Chondrocyte (in vitro differentiated cells): ENCODE measurements around the gene BRF1. TPM values are rescaled to one million over a fixed set of nuclear protein-coding genes. Genes with fewer than 3 reads are reported as not detected.
A peak's percentile ranks its signal among the peaks of the same experiment; 100 is the strongest.
"Not testable (repeated sequence)": the region's sequence is repeated elsewhere in the genome, so short reads cannot be mapped to it uniquely, and the experiment has no call there.

ENCODE experiments used
- DNase-seq: peaks from one replicate; pipeline ENCODE4 v3.0.0; 2021; ENCODE audit warnings: mixed read lengths, low spot score
- H3K27ac Mint-ChIP-seq: one replicate; pipeline ENCODE4 v1.8.0; 2021; ENCODE audit warnings: mild to moderate bottlenecking, moderate library complexity, mixed read lengths; ENCODE audit not compliant: unreplicated experiment
- H3K27me3 Mint-ChIP-seq: 2 replicates; pipeline ENCODE4 v1.8.0; 2021; ENCODE audit warnings: low read depth, mixed read lengths
- H3K36me3 Mint-ChIP-seq: 2 replicates; pipeline ENCODE4 v1.8.0; 2021; ENCODE audit warnings: low read depth, mixed read lengths
- H3K4me1 Mint-ChIP-seq: 2 replicates; pipeline ENCODE4 v1.8.0; 2021; ENCODE audit warnings: low read depth, mild to moderate bottlenecking, mixed read lengths
- H3K4me3 Mint-ChIP-seq: one replicate; pipeline ENCODE4 v1.8.0; 2021; ENCODE audit warnings: mild to moderate bottlenecking, moderate library complexity, mixed read lengths; ENCODE audit not compliant: unreplicated experiment
- H3K9me3 Mint-ChIP-seq: 2 replicates; pipeline ENCODE4 v1.8.0; 2021; ENCODE audit warnings: low read depth, mixed read lengths
- CTCF ChIP-seq: fragments of 200-600 bp; sonication (generic); IDR thresholded peaks from 2 replicates; pipeline ENCODE4 v1.5.0; 2021; ENCODE audit warnings: antibody characterized with exemption, mild to moderate bottlenecking, moderate library complexity
- total RNA-seq: library from RNA; stranded (reverse); gene quantifications from 3 replicates; pipeline ENCODE4 v1.2.1, GENCODE V29; 2021

BRF1 gene
- total RNA-seq, 1 donor from 2014 or later = 26.1 TPM

GRCh38 chr14:105282098-105282725 lies 18.6 kb downstream of the BRF1 start:
- peaks cover 8% of the 10 kb centered on the region for H3K4me1 Mint-ChIP-seq
- no peaks in the 10 kb centered on the region for H3K27me3 Mint-ChIP-seq
- H3K36me3 Mint-ChIP-seq = peaks cover 2% of the 10 kb centered on the region
- no peak overlapping the region for H3K4me3 Mint-ChIP-seq
- no peak overlapping the region for H3K27ac Mint-ChIP-seq
- H3K9me3 Mint-ChIP-seq = no peaks in the 10 kb centered on the region
- no peak for DNase-seq
- peak; percentile 55 for TF ChIP-seq CTCF

- Mint-ChIP-seq H3K27ac (no peak overlapping the region), H3K4me3 (no peak overlapping the region), H3K27me3 (no peaks in the 10 kb centered on the region), H3K4me1 (peaks cover 8% of the 10 kb centered on the region), H3K9me3 (no peaks in the 10 kb centered on the region), H3K36me3 (peaks cover 2% of the 10 kb centered on the region)
- no peak for DNase-seq
- TF ChIP-seq CTCF = peak; percentile 86
Observed at GRCh38 chr14:105281371-105282097, 19.3 kb downstream of the BRF1 start.

- H3K4me3 Mint-ChIP-seq = no peak overlapping the region
- TF ChIP-seq CTCF = no peak
- no peak overlapping the region for H3K27ac Mint-ChIP-seq
- DNase-seq = no peak
- no peaks in the 10 kb centered on the region for H3K27me3 Mint-ChIP-seq
- H3K4me1 Mint-ChIP-seq = peaks cover 10% of the 10 kb centered on the region
- no peaks in the 10 kb centered on the region for H3K9me3 Mint-ChIP-seq
- H3K36me3 Mint-ChIP-seq = no peaks in the 10 kb centered on the region
Observed at GRCh38 chr14:105280525-105280924, 20.3 kb downstream of the BRF1 start.

- Mint-ChIP-seq H3K4me3 (no peak overlapping the region), H3K9me3 (no peaks in the 10 kb centered on the region), H3K4me1 (peaks cover 18% of the 10 kb centered on the region), H3K36me3 (no peaks in the 10 kb centered on the region), H3K27ac (no peak overlapping the region), H3K27me3 (no peaks in the 10 kb centered on the region)
- no peak for TF ChIP-seq CTCF
- DNase-seq = no peak
Observed at GRCh38 chr14:105279642-105280361, 21.0 kb downstream of the BRF1 start.

GRCh38 chr14:105277448-105277847 lies 23.4 kb downstream of the BRF1 start:
- H3K27me3 Mint-ChIP-seq, H3K4me3 Mint-ChIP-seq, H3K9me3 Mint-ChIP-seq, DNase-seq, H3K36me3 Mint-ChIP-seq: not testable (repeated sequence)
- Mint-ChIP-seq H3K4me1 (peaks cover 18% of the 10 kb centered on the region), H3K27ac (peak overlapping the region; percentile 27)
